Activated T-helper 1 cell treated with anti-CD3 and anti-CD28 coated beads, Interleukin-2, amount 50 U/mL, for 16 hours (primary cell): ENCODE data around the gene OR6C2.
"Not testable (repeated sequence)": the region's sequence is repeated elsewhere in the genome, so short reads cannot be mapped to it uniquely, and the experiment has no call there.

Experiments
- DNase-seq, 2 donors: peaks; one replicate each; pipeline ENCODE4 v3.0.0-alpha.2; 2020; ENCODE audit warnings: low read depth in 1 of 2, low spot score in 1 of 2

Gene OR6C2

DNA sequence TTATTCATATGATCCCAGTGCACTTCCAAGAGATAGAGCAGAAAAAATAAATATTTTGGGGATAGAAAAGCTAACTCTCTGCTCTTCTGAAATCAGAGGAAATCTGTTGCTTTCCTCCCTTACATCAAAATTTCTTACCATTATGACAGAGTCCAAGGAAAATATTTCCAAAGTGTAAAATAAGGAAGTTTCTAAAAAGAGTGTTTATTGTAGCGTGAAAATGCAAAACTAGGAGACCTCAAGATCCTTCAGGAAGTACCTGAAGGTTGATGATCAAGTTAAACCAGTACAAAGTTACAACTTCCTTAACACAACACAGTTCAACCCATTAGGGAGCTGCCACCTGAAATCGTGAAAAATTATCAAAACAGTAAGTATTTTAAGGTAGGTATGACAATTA lies at the start of gene OR6C2:
Gene OR6C2 (plus strand): TSS at position 301 of the 400 bp plus-strand sequence. CDS start 8,138 bp downstream, outside the sequence.
- no peak for DNase-seq

DNA sequence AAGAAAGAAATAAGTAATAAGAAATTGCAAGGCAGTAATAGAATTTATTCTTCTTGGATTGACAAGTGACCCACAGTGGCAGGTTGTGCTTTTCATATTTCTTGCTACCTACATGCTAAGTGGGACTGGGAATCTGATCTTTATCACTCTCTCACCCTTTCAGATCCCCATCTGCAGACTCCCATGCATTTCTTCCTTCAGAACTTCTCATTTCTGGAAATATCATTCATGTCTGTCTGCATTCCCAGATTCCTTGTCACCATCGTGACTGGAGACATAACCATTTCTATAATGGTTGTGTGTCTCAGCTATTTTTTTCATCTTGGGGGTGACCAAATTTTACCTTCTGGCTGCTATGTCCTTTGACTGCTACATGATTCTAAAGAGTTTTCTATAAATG lies 47.5 kb upstream of the OR6C2 start:
- no peak for DNase-seq

DNA sequence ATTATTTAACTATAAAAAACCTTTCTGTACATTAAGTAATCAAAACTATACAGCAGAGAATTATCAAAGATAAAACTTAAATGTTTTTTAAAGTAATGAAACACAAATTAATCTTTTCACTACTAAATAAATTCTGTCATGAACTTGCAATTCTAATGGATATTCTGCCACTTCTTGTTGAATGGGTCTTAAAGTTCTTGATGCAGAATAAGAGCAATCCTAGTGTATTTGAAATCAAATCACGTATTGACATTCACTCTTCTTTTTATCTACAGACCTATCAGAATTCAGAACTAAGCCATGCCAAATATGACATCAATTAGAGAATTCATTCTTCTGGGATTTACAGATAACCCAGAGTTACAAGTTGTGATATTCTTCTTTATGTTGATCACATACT lies 43.6 kb upstream of the OR6C2 start, which contains the start of gene OR6C65:
Gene OR6C65 (plus strand): TSS at position 301 of the 400 bp plus-strand sequence. CDS start 0 bp downstream, at position 301.
- no peak for DNase-seq

DNA sequence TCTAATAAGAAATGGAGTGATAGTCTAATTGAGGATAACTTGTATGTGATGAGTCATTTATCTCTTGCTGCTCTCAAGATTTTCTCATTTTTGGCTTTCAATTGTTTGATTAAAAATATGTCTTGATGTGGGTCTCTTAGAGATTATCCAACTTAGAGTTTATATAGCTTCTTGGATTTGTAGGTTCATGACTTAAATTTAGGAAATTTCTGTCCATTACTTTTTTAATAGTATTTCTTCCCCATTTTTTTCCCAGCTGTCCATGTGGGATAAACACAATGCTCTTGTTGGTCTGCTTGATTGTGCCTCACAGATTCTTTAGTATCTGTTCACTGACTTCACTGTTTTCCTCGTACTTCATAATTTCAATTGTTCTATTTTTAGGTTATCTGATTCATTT lies 36.0 kb upstream of the OR6C2 start:
- DNase-seq: no peak

DNA sequence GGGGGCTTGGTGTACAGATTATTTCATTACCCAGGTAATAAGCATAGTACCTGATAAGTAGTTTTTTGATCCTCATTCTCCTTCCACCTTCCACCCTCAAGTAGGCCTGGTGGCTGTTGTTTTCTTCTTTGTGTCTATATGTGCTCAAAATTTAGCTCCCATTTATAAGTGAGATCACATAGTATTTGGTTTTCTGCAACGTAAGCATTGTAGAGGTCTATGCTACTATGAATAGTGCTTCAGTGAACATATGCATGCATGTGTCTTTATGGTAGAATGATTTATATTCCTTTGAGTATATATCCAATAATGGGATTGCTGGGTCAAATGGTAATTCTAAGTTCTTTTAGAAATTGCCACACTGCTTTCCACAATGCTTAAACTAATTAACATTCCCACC lies 34.7 kb upstream of the OR6C2 start:
- not testable (repeated sequence) for DNase-seq

DNA sequence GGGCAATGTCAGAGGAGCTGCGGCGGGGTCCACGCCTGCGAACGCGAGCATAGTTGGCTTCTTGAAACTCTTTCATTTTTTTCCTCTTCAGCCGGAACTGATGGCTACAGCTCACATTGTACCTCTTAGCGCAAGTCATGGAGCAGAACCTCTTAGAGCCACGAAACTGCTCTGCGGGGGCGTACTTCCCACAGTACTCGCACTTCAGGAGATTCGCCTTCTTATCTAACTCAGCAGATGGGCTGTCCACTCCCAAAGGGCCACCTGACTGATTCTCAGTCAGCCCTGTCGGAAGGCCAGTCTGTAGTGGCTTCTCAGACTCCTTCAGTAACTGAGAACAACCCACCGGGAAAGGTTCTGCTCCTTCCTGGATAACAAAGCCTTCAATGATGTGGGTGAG lies 31.7 kb upstream of the OR6C2 start:
- DNase-seq: not testable (repeated sequence)

DNA sequence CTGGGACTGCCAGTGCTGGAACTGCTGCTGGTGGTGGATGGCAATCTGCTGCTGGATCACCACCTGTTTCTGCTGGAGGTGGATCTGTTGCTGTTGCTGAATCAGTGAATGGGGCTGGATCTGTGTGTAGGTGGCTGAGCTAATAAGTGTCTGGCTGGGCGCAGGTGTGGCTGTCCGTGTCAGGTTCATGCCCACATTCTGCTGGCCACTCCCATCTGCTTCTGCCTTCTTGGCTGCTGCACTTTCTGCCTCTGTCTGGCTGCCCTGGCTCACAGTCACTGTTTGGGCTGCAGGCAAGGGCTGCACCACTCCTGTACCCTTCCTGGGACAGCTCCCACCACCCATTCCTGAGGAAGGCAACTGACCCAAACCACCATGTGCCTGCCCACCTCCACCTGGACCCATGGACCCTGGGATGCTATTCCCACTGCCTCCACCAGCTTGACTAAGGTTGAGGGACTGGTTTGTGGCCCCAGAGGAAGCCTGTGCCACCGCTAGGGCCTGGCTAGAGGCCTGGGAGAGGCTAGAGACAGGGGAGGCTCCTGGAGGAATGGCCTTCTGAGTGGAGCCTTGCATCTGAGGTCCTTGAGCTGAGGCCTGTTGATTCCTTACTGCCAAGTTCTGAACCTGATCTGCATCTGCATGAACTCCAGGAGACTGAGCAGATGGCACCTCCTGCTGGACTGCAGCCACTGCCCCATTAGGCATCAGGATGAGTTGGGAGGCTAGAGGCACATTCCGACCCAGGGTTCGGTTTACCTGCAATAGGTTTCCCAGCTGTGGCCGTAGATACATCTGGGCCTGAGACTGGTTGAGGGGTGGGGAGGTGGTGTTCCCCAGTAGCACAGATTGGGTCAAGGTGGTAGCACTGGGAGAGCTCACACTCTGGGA lies 30.1 kb upstream of the OR6C2 start:
- not testable (repeated sequence) for DNase-seq

DNA sequence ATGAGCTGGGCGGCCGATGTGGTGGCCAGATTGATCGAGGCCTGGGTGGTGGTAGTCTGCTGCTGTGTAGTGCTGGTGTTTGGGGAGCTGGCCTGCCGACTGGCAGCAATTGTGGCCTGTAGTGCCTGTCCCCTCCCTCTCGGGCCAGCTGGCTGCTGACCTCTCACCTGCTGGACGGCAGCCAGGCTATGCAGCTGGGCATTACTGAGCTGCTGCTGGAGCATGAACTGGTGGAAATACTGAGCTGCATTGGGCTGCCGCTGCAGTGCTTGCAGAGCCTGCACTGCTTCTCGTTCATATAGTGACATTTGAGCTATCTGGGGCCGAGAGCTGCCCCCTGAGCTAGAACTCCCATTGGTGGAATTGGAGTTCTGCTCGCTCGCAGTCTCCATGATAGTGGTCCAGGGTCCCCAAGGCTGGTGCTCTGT lies 29.5 kb upstream of the OR6C2 start:
- DNase-seq: not testable (repeated sequence)

DNA sequence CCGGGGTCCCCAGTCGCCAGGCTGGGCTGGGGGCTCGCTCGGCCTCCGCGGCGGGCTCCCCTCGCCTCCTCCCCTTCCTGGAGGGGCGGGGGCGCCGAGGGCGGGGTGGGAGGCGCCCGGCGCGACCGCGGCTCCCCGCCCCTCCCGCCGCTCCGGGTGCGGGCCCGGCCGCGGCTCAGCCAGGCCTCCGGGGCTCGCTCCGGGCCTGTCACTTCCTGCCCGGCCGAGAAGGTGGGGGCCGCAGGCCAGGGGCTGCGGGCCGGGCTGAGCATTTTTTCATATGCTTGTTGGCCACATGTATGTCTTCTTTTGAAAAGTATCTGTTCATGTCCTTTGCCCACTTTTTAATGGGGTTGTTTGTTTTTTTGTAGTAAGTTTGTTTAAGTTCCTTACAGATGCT lies 29.0 kb upstream of the OR6C2 start:
- not testable (repeated sequence) for DNase-seq

DNA sequence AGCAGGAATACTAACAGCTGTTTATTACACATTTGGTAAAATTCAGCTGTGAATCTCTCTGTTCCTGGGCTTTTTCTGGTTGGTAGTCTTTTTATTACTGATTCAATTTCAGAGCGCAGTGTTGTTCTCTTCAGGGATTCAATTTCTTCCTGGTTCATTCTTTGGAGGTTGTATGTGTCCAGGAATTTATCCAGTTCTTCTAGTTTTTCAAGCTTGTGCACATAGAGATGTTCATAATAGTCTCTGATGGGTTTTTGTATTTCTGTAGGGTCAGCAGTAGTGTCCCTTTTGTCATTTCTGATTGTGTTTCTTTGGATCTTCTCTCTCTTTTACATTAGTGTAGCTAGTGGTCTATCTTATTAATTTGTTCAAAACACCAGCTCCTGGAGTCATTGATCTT lies 26.9 kb upstream of the OR6C2 start:
- no peak for DNase-seq

DNA sequence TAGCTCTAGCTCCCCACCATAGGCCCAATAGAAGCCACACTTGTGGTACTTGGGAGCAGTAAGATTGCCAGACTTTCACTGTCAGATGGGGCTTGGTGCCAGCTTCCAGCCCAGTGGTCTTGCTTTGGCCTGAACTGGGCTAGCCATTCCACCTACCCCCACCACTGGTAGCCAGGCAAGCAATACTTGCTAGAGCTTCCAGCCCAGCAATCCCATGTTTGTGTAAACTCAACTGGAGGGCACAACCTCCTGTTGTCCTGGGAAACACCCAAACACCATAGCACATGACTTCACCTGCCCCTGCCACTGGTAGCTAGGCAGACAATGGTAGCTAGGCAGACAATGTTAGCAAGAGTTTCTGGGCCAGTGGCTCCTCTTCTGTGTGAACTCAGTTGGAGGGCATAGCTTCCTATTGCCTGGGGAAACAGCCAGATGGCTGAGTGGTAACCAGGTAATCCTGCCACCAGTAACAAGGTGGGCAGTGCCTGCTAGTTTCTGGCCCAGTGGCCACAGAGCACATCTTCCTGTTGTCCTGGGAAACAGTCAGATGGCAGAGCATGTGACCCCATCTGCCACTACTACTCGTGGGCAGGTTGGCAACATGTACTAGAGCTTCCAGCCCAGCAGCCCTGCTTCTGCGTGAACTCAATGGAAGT lies 23.4 kb upstream of the OR6C2 start:
- no peak for DNase-seq

DNA sequence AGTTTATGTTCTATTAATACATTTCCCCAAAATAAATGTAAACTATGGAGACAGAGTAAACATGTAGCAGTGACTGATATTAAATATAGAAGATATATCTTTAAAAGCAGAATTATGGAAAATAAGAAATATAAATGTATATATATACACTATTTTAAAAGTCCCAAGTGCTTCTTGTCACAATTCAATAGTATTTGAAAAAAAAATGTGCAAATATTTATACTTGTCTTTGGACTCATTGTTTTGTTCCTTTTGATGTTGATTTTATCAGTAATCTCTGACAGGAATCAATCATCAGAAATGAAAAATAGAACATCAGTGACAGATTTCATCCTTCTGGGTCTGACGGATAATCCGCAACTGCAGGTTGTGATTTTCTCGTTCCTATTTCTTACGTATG lies 17.9 kb upstream of the OR6C2 start, which contains the start of gene OR6C76:
Gene OR6C76 (plus strand): TSS at position 301 of the 400 bp plus-strand sequence. CDS start 0 bp downstream, at position 301.
- DNase-seq: no peak

DNA sequence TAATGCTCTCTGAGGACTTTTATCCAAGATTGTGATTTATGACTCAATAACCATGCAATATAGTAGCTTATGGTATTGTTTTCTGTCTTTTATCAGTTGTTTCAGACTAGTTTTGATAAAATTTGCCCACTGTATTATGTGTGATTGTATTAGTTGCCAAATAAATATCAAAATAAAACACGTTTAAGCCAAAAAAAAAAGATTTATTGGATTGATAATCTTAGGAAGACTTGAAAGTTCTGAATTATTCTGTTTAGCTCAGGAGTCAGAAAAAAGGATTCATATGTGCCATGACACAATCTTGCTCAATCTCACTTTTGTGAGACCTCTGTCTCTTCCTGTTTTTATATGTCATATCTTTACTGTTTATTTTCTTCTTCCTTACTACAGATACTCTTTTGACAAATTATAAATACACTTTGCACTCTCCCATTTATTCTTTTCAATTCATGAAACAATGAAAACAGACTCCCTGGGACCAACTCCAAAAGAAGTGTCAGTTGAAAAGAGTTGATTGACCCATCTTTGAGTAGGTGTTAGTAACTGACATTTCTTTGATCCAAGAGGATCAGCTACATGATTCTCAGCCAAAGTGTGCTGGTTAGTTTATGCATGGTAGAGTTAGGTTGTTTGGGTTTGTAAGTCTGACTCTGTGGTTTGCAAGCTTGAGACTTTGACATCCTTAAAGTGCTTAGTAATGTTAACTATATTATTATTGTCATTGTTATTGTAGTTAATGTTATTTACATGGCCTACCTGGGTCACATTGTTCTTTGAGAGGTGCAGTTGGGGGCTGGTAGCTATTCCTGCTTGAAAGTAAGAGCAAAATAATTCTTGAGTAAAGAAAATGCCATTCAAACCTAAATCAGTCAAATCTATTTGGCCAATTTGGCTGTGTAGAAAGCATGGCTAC lies 15.3 kb upstream of the OR6C2 start:
- no peak for DNase-seq

DNA sequence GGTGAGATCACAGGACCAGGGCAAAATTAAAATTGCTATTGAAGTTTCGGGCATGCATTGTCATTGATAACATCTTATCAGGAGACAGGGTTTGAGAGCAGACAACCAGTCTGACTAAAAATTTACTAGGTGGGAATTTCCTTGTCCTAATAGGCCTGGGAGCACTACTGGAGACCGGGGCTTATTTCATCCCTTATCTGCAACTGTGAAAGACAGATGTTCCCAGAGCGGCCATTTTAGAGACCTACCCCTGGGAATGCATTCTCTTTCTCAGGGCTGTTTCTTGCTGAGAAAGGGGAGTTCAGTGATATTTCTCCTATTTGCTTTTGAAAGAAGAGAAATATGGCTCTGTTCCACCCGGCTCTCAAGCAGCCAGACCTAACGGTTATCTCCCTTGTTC lies 2.6 kb upstream of the OR6C2 start:
- not testable (repeated sequence) for DNase-seq

DNA sequence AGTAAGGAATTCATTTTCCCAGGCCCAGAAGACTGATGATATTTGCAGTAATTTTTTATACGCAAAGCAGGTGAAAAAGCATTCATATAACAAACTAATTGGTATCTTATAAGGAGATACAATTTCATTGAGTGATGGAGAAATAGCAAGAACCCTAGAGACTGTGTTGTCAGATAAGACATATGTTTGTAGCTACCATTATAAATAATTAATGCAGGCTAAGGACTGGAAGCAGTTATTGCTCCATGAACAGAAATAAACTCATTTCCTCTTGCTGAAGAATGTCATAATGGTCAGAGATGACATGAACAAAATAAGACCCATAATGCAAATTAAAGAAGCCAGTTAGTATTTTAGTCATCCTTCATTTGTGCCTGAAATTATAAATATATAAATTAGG lies 1.5 kb downstream of the OR6C2 start:
- DNase-seq: no peak

DNA sequence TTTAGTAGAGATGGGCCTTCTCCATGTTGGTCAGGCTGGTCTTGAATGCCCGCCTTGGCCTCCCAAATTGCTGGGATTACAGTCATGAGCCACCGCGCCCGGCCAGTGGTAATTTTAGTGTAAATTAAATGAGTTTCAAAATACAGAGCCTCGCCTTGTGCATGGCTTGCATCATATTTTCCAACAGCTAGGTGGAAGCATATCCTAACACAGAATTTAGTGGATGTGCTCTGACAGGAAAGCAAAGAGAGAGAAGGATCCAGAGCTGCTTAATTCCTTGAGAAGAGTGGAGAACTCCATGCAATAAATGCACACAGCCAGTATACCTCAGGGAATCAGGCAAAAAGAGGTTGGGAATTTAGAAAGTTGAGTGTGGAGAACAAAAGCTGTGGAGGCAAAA lies 2.5 kb downstream of the OR6C2 start:
- no peak for DNase-seq

DNA sequence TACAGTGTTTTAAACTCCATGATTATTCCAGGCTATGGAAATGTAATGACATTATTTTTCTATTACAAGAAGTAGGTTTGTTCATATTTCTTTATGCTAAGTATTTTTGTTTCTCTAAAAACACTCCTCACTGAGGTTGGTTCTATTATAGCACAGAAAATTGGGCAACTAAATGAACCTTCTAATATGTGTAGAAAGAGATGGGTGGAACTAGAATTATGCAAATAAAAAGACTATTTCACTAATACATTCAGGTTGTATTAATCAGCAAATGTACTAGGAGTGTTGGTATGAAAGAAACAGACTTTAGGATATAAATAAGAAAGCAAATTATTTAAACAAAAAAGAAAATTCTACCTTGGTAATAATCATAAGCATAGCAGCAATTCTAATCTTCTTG lies 4.9 kb downstream of the OR6C2 start:
- DNase-seq: no peak

DNA sequence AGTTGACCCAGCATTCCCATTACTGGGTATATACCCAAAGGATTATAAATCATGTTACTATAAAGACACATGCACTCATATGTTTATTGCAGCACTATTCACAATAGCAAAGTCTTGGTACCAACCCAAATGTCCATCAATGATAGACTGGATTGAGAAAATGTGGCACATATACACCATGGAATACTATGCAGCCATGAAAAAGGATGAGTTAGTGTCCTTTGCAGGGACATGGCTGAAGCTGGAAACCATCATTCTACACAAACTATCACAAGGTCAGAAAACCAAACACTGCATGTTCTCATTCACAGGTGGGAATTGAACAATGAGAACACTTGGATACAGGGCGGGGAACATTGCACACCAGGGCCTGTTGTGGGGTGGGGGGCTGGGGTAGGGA lies 21.1 kb downstream of the OR6C2 start:
- not testable (repeated sequence) for DNase-seq

DNA sequence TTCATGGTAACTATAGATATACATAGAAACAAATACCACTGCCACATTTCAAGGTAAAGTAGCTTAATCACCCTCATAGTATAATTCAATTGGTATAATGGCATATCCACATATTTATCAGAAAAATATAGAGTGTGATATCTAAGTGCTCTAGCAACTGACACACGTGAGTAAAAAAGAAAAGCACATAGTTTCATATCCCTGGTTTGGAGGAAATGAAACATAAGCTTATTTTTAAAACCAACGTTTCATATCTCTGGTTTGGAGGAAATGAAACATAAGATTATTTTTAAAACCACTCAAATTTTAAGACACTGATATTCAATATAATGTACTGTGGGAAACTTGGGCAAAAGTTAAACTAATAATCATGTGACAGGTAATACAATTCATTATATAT lies 24.0 kb downstream of the OR6C2 start:
- DNase-seq: no peak

DNA sequence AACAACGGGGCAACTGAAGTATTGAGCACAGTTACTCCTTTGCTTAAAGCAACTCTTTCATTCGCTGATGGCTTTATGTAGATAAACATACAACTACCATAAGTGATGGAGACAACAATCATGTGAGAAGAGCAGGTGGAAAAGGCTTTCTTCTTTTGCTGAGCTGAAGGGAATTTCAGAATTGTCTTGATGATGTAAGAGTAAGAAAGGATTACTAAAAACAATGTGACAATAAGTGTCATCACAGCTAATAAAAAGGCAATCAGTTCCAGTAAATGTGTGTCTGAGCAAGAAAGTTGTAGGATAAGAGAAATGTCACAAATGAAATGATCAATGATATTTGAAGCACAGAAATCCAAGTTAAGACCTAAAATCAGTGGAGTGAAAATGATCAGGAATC lies 25.4 kb downstream of the OR6C2 start:
- no peak for DNase-seq
